Retinal pigment epithelial cell (primary cell): ENCODE results near the gene PLCB1.

ENCODE experiments used
- DNase-seq: peaks from one replicate; pipeline ENCODE4 v3.0.0-alpha.2; 2010; ENCODE audit warnings: low read depth
- H3K4me3 ChIP-seq: 2 replicates; pipeline ENCODE4 v1.5.1; 2011; ENCODE audit warnings: mild to moderate bottlenecking, low read length, control low read depth, moderate library complexity
- CTCF ChIP-seq: conservative IDR thresholded peaks from 2 replicates; pipeline ENCODE4 v1.5.1; 2011; ENCODE audit warnings: low read depth, low read length, control low read depth, inconsistent platforms

Gene PLCB1

GRCh38 chr20:8492173-8492572, 360.1 kb downstream of the PLCB1 start:
- TF ChIP-seq CTCF = no peak
- DNase-seq = no peak
- no peak overlapping the region for H3K4me3 ChIP-seq

- no peak for TF ChIP-seq CTCF
- no peak overlapping the region for H3K4me3 ChIP-seq
- no peak for DNase-seq
Measured at GRCh38 chr20:8498571-8498970, 366.5 kb downstream of the PLCB1 start.

GRCh38 chr20:8504030-8504429, 372.0 kb downstream of the PLCB1 start:
- no peak overlapping the region for H3K4me3 ChIP-seq
- DNase-seq = no peak
- no peak for TF ChIP-seq CTCF

- H3K4me3 ChIP-seq = no peak overlapping the region
- no peak for TF ChIP-seq CTCF
- DNase-seq = no peak
Measured at GRCh38 chr20:8505476-8506200, 373.6 kb downstream of the PLCB1 start.

- no peak for TF ChIP-seq CTCF
- DNase-seq = no peak
- no peak overlapping the region for H3K4me3 ChIP-seq
Measured at GRCh38 chr20:8507231-8507630, 375.2 kb downstream of the PLCB1 start.

GRCh38 chr20:8509809-8510208, 377.7 kb downstream of the PLCB1 start:
- TF ChIP-seq CTCF = no peak
- DNase-seq = no peak
- H3K4me3 ChIP-seq = no peak overlapping the region

- TF ChIP-seq CTCF = no peak
- H3K4me3 ChIP-seq = no peak overlapping the region
- no peak for DNase-seq
Measured at GRCh38 chr20:8510808-8511207, 378.7 kb downstream of the PLCB1 start.
